NCI-H526 treated with DMSO at 0.1 percent for 48 hours (cell line): ENCODE measurements around the gene SNAPC1.

ENCODE experiments used
- DNase-seq: peaks from one replicate; lab custom pipeline; 2025; lab: John Stamatoyannopoulos, UW

SNAPC1 gene

DNA sequence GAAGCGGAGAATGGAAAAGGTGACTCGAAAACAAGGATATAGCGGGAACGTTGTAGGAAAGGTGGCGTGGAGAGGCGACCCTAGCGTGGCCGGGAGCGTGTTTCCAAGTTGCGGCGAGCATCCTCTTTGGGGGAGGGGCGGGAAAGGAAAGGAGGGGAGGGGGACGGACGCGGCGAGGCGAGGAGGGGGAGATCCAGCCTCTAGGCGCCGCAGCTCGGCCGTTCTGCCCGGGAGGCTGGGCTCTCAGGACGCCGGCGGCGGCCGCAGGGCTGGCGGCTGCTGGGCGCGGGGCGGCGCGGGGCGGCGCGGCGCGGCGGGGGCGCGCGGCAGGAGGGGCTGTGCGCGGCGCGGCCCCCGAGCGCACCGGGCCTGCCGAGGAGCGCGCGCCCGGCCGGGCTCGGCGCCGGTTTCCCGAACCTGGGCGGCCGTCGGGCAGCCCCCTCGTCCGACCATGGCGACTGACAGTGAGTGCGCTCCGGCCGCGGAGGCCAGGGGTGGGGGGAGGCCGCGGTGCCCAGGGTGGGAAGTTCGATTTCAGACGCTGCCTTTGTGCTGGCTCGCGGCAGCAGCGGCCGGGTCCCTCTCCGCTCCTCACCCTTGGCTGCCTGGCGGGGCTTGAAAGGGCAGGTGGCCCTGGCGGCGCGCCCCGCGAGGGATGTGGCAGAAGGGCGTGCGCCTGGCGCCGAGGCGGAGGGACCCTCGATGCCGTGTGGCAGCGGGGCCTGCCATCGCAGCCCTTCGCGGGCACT, 50.3 kb downstream of the SNAPC1 start, which contains the start of gene SYT16:
TSS of gene SYT16 (plus strand) at position 357 of the 749 bp plus-strand sequence.
- no peak for DNase-seq

DNA sequence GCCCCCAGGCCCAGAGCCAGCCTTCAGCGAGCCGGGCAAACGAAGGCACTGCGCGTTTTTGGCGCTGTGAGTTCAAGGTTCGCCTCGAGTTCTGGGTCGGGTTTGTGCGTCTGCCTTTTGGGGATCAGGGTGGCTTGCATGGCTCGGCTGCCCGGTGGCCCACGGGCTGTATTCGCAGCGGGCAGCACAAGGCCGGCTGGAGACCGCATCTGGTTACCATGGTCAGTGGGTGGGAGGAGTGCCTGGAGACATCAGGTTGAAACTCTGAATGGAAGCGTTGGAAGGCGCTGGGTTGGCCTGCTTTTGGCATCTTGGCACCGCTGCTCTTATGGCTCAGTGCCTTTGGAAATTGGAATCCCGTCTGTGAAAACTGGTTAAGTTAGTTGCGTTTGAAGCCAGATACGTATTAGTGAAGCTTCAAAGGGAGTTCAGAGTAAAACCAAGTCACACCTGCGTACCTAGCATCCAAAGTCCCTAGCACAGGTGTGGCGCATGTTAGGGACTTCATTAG, 50.9 kb downstream of the SNAPC1 start:
- no peak for DNase-seq

DNA sequence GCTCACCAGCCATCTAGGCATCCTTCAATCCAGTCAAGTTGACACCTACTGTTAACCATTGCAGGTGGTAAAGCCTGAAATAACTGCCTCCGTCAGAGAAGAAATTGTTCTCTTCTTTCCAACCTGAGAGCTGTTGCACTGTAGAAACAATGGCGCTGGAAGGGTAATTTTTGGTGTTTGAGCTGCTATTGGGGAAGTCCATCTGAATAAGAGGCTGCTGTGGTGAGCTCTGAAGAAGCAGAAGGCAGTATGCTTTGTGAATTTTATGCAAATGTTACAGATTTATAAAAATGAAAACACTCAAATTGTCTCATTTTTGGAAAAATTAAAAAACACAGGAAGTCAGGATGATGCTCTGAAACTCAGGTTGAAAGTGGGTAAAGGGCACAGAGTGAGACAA, 60.2 kb downstream of the SNAPC1 start:
- no peak for DNase-seq

DNA sequence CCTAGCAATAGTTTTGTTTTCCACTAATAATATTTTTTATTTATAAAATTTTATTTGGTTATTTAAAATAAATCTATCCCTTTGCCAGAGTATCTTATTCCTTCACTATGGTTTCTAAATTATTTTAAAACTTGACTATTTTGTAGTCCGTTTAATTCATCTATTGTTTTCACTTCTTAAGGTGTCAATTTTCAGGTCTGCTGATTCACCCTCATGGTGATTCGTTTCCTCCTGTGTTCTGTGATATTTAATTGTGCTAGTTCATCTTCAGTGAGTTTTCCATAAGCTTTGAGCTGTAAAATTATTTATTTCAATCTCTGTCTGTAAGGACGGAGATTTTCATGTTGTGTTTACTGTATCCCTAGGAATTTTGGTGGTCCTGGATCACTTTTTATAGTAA, 70.6 kb downstream of the SNAPC1 start:
- DNase-seq = no peak

DNA sequence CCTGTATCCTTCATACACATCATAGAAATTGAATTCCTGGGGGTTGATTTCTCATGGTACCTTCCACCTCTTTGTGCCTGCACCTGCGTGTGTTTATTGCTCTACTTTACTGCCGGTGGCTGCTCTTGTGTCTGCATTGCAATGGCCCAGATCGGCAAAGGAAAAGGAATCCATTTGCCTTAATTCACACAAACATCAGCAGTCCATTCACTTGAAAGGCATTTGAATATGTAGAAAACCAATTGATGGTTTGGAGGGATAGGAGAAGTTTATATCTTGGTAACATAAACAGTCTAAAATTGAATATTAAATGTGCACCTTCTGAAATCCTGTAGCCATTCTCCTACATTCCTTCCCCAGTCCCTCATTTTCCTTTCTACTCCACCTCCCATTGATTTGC, 74.0 kb downstream of the SNAPC1 start:
- DNase-seq = peak; percentile 31

DNA sequence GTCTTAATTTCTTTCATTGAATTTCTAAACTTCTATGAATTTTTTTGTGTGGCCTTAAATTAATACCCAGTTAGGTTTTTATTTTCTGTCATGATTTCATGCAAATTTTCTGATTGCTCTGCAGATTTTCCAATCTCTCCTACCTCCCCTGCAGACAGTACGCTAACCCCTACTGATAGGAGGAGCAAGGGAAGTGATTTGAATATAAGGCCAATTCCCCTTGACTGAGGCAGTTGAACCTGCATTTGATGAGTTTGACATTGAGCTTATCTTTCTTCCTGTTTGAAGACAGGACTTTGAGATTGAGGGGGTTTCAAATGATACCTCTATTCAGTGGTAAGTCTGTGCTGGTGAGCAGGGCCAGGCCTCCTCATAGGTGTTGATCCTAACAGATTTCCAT, 74.6 kb downstream of the SNAPC1 start:
- DNase-seq = no peak

DNA sequence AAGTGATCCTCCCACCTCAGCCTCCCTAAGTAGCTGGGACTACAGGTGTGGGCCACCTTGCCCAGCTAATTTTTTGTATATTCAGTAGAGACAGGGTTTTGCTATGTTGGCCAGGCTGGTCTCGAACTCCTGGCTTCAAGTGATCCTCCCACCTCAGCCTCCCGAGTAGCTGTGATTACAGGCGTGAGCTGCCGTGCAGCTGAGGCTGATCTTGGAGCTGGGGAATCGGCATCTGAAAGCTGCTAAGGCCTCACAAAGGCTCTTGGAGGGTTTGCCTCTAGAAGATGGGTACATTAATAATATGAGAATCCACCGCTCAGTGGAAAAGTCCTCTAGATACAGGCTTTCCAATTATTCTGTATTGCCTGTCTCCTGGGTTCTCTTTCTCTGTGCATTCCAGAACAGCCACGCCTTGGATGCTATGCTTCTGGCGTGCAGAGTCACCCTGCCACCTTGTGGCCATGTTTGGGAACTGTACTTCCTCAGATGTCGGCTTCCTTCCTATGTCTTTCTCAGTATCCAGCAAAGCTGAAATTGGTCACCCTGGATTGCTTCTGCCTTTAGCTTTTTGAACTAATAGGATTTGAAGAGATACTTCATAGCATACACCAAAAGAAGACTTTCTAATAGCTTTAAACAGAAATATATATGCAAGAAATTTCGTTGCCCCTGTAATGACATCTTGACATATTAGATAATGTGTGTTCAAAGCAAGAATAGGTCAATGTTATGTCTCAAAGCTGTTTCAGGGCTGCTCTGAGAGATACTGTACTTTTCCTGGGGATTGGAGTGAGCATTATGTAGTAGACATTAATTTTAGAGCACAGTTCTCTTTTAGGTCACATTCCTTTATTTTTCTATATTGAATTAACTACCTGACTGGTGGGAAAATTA, 75.4 kb downstream of the SNAPC1 start:
- peak; percentile 30 for DNase-seq

DNA sequence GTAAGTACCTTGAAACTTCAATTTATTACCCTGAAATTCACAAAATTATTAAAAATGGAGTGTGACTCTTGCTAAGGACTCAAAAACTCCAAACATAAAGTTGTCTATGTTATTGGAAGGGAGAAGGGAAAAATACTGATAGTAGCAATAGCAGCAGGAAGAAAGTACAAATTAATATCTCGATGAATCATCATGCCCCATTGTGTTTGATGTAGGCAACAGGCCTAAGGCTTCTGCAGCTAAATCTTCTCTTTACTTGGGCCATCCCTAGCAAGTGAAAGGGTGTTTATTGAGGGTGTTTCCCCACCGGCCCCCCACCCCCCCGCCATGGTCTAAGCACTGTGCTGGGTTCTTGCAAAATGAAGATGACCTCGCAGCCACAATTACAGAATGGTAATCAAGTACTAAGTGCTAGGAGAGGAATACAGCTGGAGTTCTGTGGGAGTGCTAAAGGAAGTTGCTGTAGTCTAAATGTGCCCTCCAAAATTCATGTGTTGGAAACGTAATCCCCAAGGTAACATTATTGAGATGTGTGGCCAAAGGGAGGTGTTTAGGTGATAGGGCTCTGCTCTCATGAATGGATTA, 76.5 kb downstream of the SNAPC1 start:
- DNase-seq = no peak

DNA sequence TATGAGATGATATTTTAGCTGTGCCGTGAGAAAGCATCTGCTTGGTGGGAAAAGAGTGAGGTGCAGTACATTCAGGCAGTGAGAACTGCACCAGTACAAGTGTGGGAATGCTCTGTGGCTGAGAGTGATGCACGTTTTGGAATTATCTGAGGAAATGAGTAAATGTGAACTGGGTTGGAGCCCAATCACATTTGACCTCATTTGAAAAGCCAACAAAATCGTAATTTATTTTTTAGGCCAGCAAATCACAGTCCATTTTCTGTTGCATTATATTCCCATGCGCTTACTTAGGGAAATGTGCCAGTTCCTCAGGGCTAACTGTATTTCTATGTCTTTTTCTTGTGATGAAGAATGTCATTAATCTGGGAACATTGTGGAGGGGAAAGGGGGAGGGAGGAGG, 77.3 kb downstream of the SNAPC1 start:
- DNase-seq = no peak

DNA sequence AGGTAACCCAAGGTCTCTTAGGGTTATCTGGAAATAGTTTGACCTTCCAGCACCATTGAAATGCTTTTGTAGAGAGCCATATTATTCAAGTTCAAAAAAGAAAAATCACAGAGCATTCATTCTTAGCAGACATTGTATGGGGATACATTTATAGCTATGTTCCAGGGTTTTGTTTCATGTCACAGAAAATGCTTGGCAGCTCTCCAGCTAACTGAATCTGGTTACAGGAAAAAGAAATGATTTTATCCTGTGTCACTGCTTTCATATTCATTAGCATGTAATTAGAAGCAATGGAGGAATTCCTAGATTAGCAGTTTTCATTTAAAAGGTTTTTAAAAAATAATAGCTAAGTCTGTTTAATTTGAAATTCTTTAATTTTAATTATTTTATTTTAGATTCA, 78.9 kb downstream of the SNAPC1 start:
- DNase-seq = no peak
